Breast epithelium (tissue), 4 donors: ENCODE measurements around the gene C3orf18. TPM values are rescaled to one million over a fixed set of nuclear protein-coding genes. Genes with fewer than 3 reads are reported as not detected.

Source experiments
- DNase-seq, 2 donors: peaks; one replicate each; pipeline ENCODE4 v3.0.0-alpha.2; 2019; ENCODE audit warnings: low spot score in 2 of 2
- H3K27ac ChIP-seq, 2 donors: fragments of 200-600 bp; sonication (generic) in 1 of 2; one replicate each; pipeline ENCODE4 v1.5.1; 2016 to 2019; ENCODE audit warnings: mild to moderate bottlenecking in 1 of 2
- H3K27me3 ChIP-seq, 2 donors: fragments of 200-600 bp; sonication (generic) in 1 of 2; one replicate each; pipeline versions ENCODE4 v1.5.1 to v1.6.0; 2017 to 2019; ENCODE audit warnings: control low read depth in 1 of 2, mild to moderate bottlenecking in 1 of 2
- H3K36me3 ChIP-seq: fragments of 200-600 bp; one replicate; pipeline ENCODE4 v1.5.1; 2019
- H3K4me1 ChIP-seq, 2 donors: fragments of 200-600 bp; sonication (generic); one replicate each; pipeline ENCODE4 v1.5.1; 2016 to 2019; ENCODE audit warnings: control low read depth in 1 of 2
- H3K4me3 ChIP-seq, 3 donors: fragments of 200-600 bp; sonication (generic); 1 replicate in 2 of 3; 2 replicates in 1 of 3; pipeline ENCODE4 v1.5.1; 2016 to 2019; ENCODE audit warnings: mild to moderate bottlenecking in 3 of 3, moderate library complexity in 2 of 3
- H3K9me3 ChIP-seq, 2 donors: fragments of 200-600 bp; sonication (generic) in 1 of 2; one replicate each; pipeline ENCODE4 v1.5.1; 2016 to 2019; ENCODE audit warnings: control low read depth in 1 of 2
- CTCF ChIP-seq, 3 donors: fragments of 450-650 bp; IDR thresholded peaks; one replicate each; pipeline ENCODE4 v1.5.1; 2016 to 2017; ENCODE audit warnings: antibody characterized with exemption in 3 of 3, mild to moderate bottlenecking in 3 of 3, moderate library complexity in 3 of 3
- POLR2A ChIP-seq: fragments of 450-650 bp; IDR thresholded peaks from one replicate; pipeline ENCODE4 v1.6.1; 2016; ENCODE audit warnings: antibody characterized with exemption, mild to moderate bottlenecking, moderate library complexity
- POLR2AphosphoS5 ChIP-seq, 3 donors: sonication (generic); formaldehyde crosslinking; IDR thresholded peaks; one replicate each; pipeline ENCODE4 v1.6.1; 2017; ENCODE audit warnings: antibody characterized with exemption in 3 of 3
- intact Hi-C: fragments of 100-400 bp; cut with DNase I; formaldehyde crosslinking; loops from one replicate; pipeline ENCODE4 v1.15.1; 2023; ENCODE audit warnings: low total_unique reads
- total RNA-seq, 3 donors: library from RNA; depleted of rRNA; stranded (reverse); fragments of >200 nt; gene quantifications; one replicate each; pipeline ENCODE4 v1.1.0, GENCODE V29; 2016

C3orf18 gene
- total RNA-seq, 3 donors from 2014 or later, result 10.7 to 16.8 (median 15.1) TPM

GRCh38 chr3:50583897-50584296 is 16.4 kb upstream of the C3orf18 start:
- TF ChIP-seq CTCF (IDR thresholded peaks at IDR 0.05) (no peak), POLR2AphosphoS5 (IDR thresholded peaks at IDR 0.05) (peak; percentile 84 to 99 (median 93)), POLR2A (no peak)
- Histone ChIP-seq H3K36me3 (no peaks in the 10 kb centered on the region), H3K4me1 (no peaks in the 10 kb centered on the region), H3K27me3 (no peaks in the 10 kb centered on the region), H3K27ac (peak overlapping the region; percentile 56 to 83), H3K4me3 (no peak overlapping the region), H3K9me3 (no peaks in the 10 kb centered on the region)
- intact Hi-C loops, result no loop called here
- DNase-seq, result peak in 1 of 2 donors; percentile 87

GRCh38 chr3:50582083-50582482 is 14.5 kb upstream of the C3orf18 start:
- Histone ChIP-seq H3K27me3 (no peaks in the 10 kb centered on the region), H3K27ac (peak overlapping the region in 1 of 2 donors; percentile 83), H3K9me3 (no peaks in the 10 kb centered on the region), H3K36me3 (no peaks in the 10 kb centered on the region), H3K4me1 (no peaks in the 10 kb centered on the region), H3K4me3 (no peak overlapping the region)
- TF ChIP-seq POLR2A (no peak), POLR2AphosphoS5 (IDR thresholded peaks at IDR 0.05) (no peak), CTCF (IDR thresholded peaks at IDR 0.05) (no peak)
- DNase-seq, result no peak
- intact Hi-C loops, result no loop called here

GRCh38 chr3:50581459-50581842 is 13.9 kb upstream of the C3orf18 start:
- H3K4me1 ChIP-seq, result no peaks in the 10 kb centered on the region
- H3K36me3 ChIP-seq, result no peaks in the 10 kb centered on the region
- H3K27me3 ChIP-seq, result no peaks in the 10 kb centered on the region
- no peak overlapping the region for H3K27ac ChIP-seq
- H3K9me3 ChIP-seq, result no peaks in the 10 kb centered on the region
- DNase-seq, result no peak
- no peak overlapping the region for H3K4me3 ChIP-seq
- intact Hi-C loops, result no loop called here
- TF ChIP-seq CTCF (IDR thresholded peaks at IDR 0.05), result no peak
- no peak for TF ChIP-seq POLR2A
- TF ChIP-seq POLR2AphosphoS5 (IDR thresholded peaks at IDR 0.05), result no peak

- no peak for DNase-seq
- no peaks in the 10 kb centered on the region for H3K4me1 ChIP-seq
- intact Hi-C loops, result no loop called here
- no peaks in the 10 kb centered on the region for H3K27me3 ChIP-seq
- TF ChIP-seq CTCF (IDR thresholded peaks at IDR 0.05) (no peak), POLR2A (no peak), POLR2AphosphoS5 (IDR thresholded peaks at IDR 0.05) (no peak)
- H3K4me3 ChIP-seq, result no peak overlapping the region
- H3K9me3 ChIP-seq, result no peaks in the 10 kb centered on the region
- no peak overlapping the region for H3K27ac ChIP-seq
- H3K36me3 ChIP-seq, result no peaks in the 10 kb centered on the region
Measured at GRCh38 chr3:50580683-50581458, 13.3 kb upstream of the C3orf18 start.

GRCh38 chr3:50577348-50577747 is 9.8 kb upstream of the C3orf18 start:
- Histone ChIP-seq H3K9me3 (no peaks in the 10 kb centered on the region), H3K27ac (no peak overlapping the region), H3K36me3 (no peaks in the 10 kb centered on the region), H3K4me1 (no peaks in the 10 kb centered on the region), H3K27me3 (no peaks in the 10 kb centered on the region), H3K4me3 (no peak overlapping the region)
- intact Hi-C loops, result loop anchor here (10.0 kb wide), 1 partner anchor 817 kb away; the partner anchor contains the start of gene RBM15B
- TF ChIP-seq POLR2AphosphoS5 (IDR thresholded peaks at IDR 0.05) (no peak), POLR2A (no peak), CTCF (IDR thresholded peaks at IDR 0.05) (no peak)
- DNase-seq, result no peak
